H7 (cell line): ENCODE measurements around the gene RNF180. TPM values are rescaled to one million over a fixed set of nuclear protein-coding genes. Genes with fewer than 3 reads are reported as not detected.
A peak's percentile ranks its signal among the peaks of the same experiment; 100 is the strongest.

Experiments used
- DNase-seq: peaks from one replicate; pipeline ENCODE4 v3.0.0; 2012
- H3K27me3 ChIP-seq: 2 replicates; pipeline ENCODE4 v1.6.0; 2011; ENCODE audit warnings: mild to moderate bottlenecking, low read length; ENCODE audit not compliant: control insufficient read depth, insufficient read depth
- H3K36me3 ChIP-seq: replicated peaks from 2 replicates; pipeline ENCODE4 v1.5.1; 2011; ENCODE audit warnings: low read length; ENCODE audit not compliant: control insufficient read depth, insufficient read depth
- H3K4me3 ChIP-seq: 2 replicates; pipeline ENCODE4 v1.5.1; 2011; ENCODE audit warnings: low read depth, mild to moderate bottlenecking, control low read depth, low read length, moderate library complexity; ENCODE audit not compliant: insufficient read depth
- total RNA-seq: library from RNA; depleted of rRNA; stranded (reverse); fragments of >200 nt; shearing (Covaris generic); gene quantifications from 2 replicates; pipeline ENCODE4 v1.2.3, GENCODE V29; 2014; rRNA removed

The RNF180 gene, protein sequence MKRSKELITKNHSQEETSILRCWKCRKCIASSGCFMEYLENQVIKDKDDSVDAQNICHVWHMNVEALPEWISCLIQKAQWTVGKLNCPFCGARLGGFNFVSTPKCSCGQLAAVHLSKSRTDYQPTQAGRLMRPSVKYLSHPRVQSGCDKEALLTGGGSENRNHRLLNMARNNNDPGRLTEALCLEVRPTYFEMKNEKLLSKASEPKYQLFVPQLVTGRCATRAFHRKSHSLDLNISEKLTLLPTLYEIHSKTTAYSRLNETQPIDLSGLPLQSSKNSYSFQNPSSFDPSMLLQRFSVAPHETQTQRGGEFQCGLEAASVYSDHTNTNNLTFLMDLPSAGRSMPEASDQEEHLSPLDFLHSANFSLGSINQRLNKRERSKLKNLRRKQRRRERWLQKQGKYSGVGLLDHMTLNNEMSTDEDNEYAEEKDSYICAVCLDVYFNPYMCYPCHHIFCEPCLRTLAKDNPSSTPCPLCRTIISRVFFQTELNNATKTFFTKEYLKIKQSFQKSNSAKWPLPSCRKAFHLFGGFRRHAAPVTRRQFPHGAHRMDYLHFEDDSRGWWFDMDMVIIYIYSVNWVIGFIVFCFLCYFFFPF
- total RNA-seq = 1.2 and 1.8 TPM in 2 replicates

DNA sequence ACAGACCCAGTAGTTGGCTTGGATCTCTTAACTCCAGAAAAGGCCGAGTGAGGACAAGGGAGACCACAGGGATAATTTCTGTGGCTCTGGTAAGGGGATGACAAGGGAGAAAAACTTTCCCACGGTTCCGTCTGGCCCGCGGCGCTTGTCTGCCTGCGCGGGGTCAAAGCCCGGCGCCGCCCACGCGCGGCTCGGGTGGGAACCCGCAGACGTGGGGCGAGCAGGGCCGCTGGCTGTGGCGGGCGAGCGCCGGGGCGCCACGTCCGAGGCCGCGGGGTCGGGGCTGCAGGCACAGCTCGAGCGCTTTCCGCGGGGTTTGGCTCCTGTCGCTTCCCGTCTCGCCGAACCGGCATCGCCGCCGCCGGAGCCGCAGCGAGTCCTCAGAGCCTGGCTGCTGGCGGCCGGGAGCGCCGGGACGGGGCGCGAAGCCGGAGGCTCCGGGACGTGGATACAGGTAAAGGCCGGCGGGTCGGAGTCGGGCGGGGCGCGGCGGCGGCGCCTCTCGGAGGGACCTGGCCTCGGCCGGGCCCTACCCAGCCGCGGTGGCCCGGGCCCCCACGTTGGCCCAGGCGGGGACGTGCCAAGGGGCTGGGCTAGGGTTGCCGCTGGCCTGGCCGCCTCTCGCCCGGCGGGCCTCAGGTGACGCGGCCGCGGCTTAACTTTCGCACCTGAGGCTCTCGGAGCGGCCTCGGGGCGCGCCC, at the start of gene RNF180:
Gene RNF180 (plus strand): TSS at position 344 of the 701 bp plus-strand sequence. CDS start 34,965 bp downstream, outside the sequence.
- DNase-seq = peak; percentile 85
- no peaks in the 10 kb centered on the region for H3K36me3 ChIP-seq
- peak within 1 kb of the TSS; percentile 63 for H3K4me3 ChIP-seq
- H3K27me3 ChIP-seq = peaks cover 20% of the 10 kb centered on the region

DNA sequence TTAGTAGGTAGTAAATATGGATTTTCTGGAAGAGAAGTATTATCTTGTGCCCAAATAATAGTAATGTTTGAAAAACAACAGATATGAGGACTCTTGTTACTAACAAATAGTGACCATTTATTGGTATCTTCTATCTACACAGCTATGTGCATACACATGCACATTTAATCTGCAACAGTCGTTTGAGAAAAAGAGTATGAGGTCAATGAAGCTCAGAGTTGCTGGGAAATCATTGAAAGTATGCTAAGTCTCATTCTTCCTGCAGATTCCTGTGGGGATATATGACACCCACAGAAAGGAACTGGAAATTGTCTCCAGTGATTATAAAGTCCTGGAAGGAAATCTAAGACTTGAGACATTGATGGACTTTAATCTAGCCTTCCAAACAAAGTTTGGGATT, 40.1 kb upstream of the RNF180 start:
- Histone ChIP-seq H3K4me3 (no peak overlapping the region), H3K36me3 (no peaks in the 10 kb centered on the region)
- DNase-seq = no peak

GRCh38 chr5:64126202-64126741, 39.4 kb upstream of the RNF180 start:
- Histone ChIP-seq H3K27me3 (no peaks in the 10 kb centered on the region), H3K4me3 (no peak overlapping the region), H3K36me3 (no peaks in the 10 kb centered on the region)
- DNase-seq = no peak

More for the DNA sequence above, 40.1 kb upstream of the RNF180 start:
- H3K27me3 ChIP-seq = no peaks in the 10 kb centered on the region

- DNase-seq = no peak
- H3K36me3 ChIP-seq = no peaks in the 10 kb centered on the region
- no peak overlapping the region for H3K4me3 ChIP-seq
- H3K27me3 ChIP-seq = no peaks in the 10 kb centered on the region
Measured at GRCh38 chr5:64140018-64140417, 25.6 kb upstream of the RNF180 start.

GRCh38 chr5:64144425-64145215, 21.0 kb upstream of the RNF180 start:
- Histone ChIP-seq H3K36me3 (no peaks in the 10 kb centered on the region), H3K4me3 (no peak overlapping the region), H3K27me3 (no peaks in the 10 kb centered on the region)
- DNase-seq = no peak

GRCh38 chr5:64145216-64145895, 20.3 kb upstream of the RNF180 start:
- no peak for DNase-seq
- Histone ChIP-seq H3K4me3 (no peak overlapping the region), H3K36me3 (no peaks in the 10 kb centered on the region), H3K27me3 (no peaks in the 10 kb centered on the region)

GRCh38 chr5:64147379-64147778, 18.3 kb upstream of the RNF180 start:
- H3K4me3 ChIP-seq = no peak overlapping the region
- H3K27me3 ChIP-seq = no peaks in the 10 kb centered on the region
- no peak for DNase-seq
- no peaks in the 10 kb centered on the region for H3K36me3 ChIP-seq

DNA sequence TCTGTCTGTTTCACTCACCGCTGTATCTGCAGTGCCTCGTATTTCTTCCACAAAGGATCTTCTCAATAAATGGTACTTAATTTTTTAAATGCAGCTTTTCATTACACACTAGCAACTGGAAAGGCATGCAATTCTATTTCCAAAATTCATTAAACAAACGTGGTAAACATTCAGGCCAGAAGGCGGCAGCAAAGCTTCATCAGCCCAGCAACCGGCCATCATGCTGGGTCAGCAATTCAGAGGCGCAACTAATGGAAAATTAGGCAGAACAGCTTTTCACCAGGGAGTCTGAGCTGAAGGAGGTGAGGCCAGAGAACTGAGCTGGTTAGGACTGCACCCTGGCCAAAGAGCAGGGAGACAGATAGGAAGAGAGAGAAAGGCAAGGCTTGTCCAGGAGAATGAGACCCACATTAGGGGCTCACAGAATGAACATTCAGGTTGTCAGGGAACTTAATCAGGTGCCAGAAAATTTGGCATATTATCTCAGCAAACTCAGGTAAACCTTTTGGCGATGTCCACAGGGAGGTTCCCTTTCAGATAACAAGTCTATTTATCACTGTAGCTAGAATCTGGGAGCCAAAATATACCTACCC, 17.7 kb upstream of the RNF180 start:
- Histone ChIP-seq H3K27me3 (no peaks in the 10 kb centered on the region), H3K36me3 (no peaks in the 10 kb centered on the region), H3K4me3 (no peak overlapping the region)
- DNase-seq = peak; percentile 69

GRCh38 chr5:64149268-64149667, 16.4 kb upstream of the RNF180 start:
- H3K27me3 ChIP-seq = no peaks in the 10 kb centered on the region

DNA sequence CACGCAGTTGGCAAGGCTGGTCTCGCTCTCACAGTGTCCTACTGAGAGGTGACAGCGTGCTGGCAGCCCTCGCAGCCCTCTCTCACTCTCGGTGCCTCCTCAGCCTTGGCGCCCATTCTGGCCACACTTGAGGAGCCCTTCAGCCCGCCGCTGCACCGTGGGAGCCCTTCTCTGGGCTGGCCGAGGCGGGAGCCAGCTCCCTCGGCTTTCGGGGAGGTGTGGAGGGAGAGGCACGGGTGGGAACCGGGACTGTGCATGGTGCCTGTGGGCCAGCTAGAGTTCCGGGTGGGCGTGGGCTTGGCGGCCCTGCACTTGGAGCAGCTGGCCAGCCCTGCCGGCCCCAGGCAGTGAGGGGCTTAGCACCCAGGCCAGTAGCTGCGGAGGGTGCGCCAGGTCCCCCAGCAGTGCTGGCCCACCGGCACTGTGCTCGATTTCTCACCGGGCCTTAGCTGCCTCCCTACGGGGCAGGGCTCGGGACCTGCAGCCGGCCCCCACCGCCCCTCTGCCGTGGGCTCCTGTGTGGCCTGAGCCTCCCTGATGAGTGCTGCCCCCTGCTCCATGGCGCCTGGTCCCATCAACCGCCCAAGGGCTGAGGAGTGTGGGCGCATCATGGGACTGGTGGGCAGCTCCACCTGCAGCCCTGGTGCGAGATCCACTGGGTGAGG, 15.7 kb upstream of the RNF180 start:
- Histone ChIP-seq H3K4me3 (no peak overlapping the region), H3K27me3 (no peaks in the 10 kb centered on the region), H3K36me3 (no peaks in the 10 kb centered on the region)
- DNase-seq = no peak

More at GRCh38 chr5:64149268-64149667, 16.4 kb upstream of the RNF180 start:
- Histone ChIP-seq H3K36me3 (no peaks in the 10 kb centered on the region), H3K4me3 (no peak overlapping the region)
- DNase-seq = no peak

- Histone ChIP-seq H3K36me3 (no peaks in the 10 kb centered on the region), H3K4me3 (no peak overlapping the region), H3K27me3 (no peaks in the 10 kb centered on the region)
- no peak for DNase-seq
Measured at GRCh38 chr5:64156261-64156660, 9.4 kb upstream of the RNF180 start.

- DNase-seq = no peak
- H3K27me3 ChIP-seq = peaks cover under 1% of the 10 kb centered on the region; the same call in 1 of the 2 replicates
- H3K36me3 ChIP-seq = no peaks in the 10 kb centered on the region
- no peak overlapping the region for H3K4me3 ChIP-seq
Measured at GRCh38 chr5:64158827-64159226, 6.8 kb upstream of the RNF180 start.

- Histone ChIP-seq H3K4me3 (no peak overlapping the region), H3K27me3 (peaks cover 7% of the 10 kb centered on the region; the same call in 1 of the 2 replicates), H3K36me3 (no peaks in the 10 kb centered on the region)
- DNase-seq = no peak
Measured at GRCh38 chr5:64160201-64160600, 5.4 kb upstream of the RNF180 start.
